DND-41 (cell line): ENCODE measurements around the gene MCRS1.

Experiments used
- ATAC-seq: fragments of 200-7000 bp; cut with Tn5 transposase; 3 replicates; pipeline ENCODE4 v1.9.1; 2021; ENCODE audit warnings: low read depth; ENCODE audit not compliant: insufficient read depth
- DNase-seq: peaks from one replicate; pipeline ENCODE4 v3.0.0-alpha.2; 2020
- H2AFZ ChIP-seq: 2 replicates; pipeline ENCODE4 v1.6.0; 2012; ENCODE audit warnings: low read depth, low read length
- H3K27ac ChIP-seq: 2 replicates; pipeline ENCODE4 v1.5.1; 2012; ENCODE audit warnings: low read length, inconsistent platforms
- H3K27me3 ChIP-seq: fragments of 200-600 bp; sonication (generic); 2 replicates; pipeline ENCODE4 v1.6.0; 2012; ENCODE audit warnings: low read length, mild to moderate bottlenecking, inconsistent platforms; ENCODE audit not compliant: insufficient read depth, poor library complexity
- H3K36me3 ChIP-seq: 2 replicates; pipeline ENCODE4 v1.5.1; 2012; ENCODE audit warnings: low read length, inconsistent platforms; ENCODE audit not compliant: insufficient read depth
- H3K4me1 ChIP-seq: 2 replicates; pipeline ENCODE4 v1.5.1; 2012; ENCODE audit warnings: mild to moderate bottlenecking, low read length; ENCODE audit not compliant: insufficient read depth
- H3K4me2 ChIP-seq: 2 replicates; pipeline ENCODE4 v1.6.0; 2012; ENCODE audit warnings: mild to moderate bottlenecking, moderate library complexity, low read length, inconsistent platforms; ENCODE audit not compliant: insufficient read depth
- H3K4me3 ChIP-seq, 2 experiments: fragments of 200-600 bp in 1 of 2; shearing (Covaris generic) in 1 of 2; 2 replicates each; pipeline ENCODE4 v1.5.1; 2012 to 2016; ENCODE audit warnings: inconsistent platforms in 2 of 2, low read length in 2 of 2, mild to moderate bottlenecking in 2 of 2, low read depth in 1 of 2, moderate library complexity in 1 of 2
- H3K79me2 ChIP-seq: 2 replicates; pipeline ENCODE4 v1.6.0; 2012; ENCODE audit warnings: low read length, inconsistent platforms; ENCODE audit not compliant: insufficient read depth
- H3K9ac ChIP-seq: 2 replicates; pipeline ENCODE4 v1.6.0; 2012; ENCODE audit warnings: low read depth, mild to moderate bottlenecking, inconsistent platforms, low read length, moderate library complexity
- H3K9me3 ChIP-seq: 2 replicates; pipeline ENCODE4 v1.5.1; 2012; ENCODE audit warnings: low read length, moderate library complexity, mild to moderate bottlenecking, inconsistent platforms; ENCODE audit not compliant: insufficient read depth, severe bottlenecking
- H4K20me1 ChIP-seq: 2 replicates; pipeline ENCODE4 v1.6.0; 2012; ENCODE audit warnings: low read length; ENCODE audit not compliant: insufficient read depth
- CTCF ChIP-seq: IDR thresholded peaks from 2 replicates; pipeline ENCODE4 v1.5.1; 2012; ENCODE audit warnings: borderline replicate concordance, low read length, moderate library complexity, mild to moderate bottlenecking; ENCODE audit not compliant: poor library complexity, severe bottlenecking; ENCODE audit errors: extremely low read depth
- EZH2 ChIP-seq: IDR thresholded peaks from 3 replicates; pipeline ENCODE4 v1.6.1; 2012; ENCODE audit warnings: borderline replicate concordance, low read depth, mild to moderate bottlenecking, moderate library complexity, low read length, inconsistent platforms; ENCODE audit not compliant: severe bottlenecking

The MCRS1 gene

GRCh38 chr12:49582850-49583249, 14.9 kb upstream of the MCRS1 start:
- H3K9me3 ChIP-seq: no peaks in the 10 kb centered on the region
- peaks cover 23% of the 10 kb centered on the region; the same call in 1 of the 2 replicates for H3K36me3 ChIP-seq
- no peaks in the 10 kb centered on the region for H3K4me1 ChIP-seq
- H3K27me3 ChIP-seq: no peaks in the 10 kb centered on the region
- no peak for ATAC-seq
- H3K9ac ChIP-seq: no peak overlapping the region
- no peak overlapping the region for H3K27ac ChIP-seq
- TF ChIP-seq CTCF: no peak
- TF ChIP-seq EZH2: no peak
- no peak overlapping the region for H3K4me3 ChIP-seq
- H3K79me2 ChIP-seq: no peaks in the 10 kb centered on the region; the same call in 1 of the 2 replicates
- H4K20me1 ChIP-seq: peaks cover 15% of the 10 kb centered on the region
- no peak for DNase-seq
- H2AFZ ChIP-seq: no peak overlapping the region
- H3K4me2 ChIP-seq: no peak overlapping the region

DNA sequence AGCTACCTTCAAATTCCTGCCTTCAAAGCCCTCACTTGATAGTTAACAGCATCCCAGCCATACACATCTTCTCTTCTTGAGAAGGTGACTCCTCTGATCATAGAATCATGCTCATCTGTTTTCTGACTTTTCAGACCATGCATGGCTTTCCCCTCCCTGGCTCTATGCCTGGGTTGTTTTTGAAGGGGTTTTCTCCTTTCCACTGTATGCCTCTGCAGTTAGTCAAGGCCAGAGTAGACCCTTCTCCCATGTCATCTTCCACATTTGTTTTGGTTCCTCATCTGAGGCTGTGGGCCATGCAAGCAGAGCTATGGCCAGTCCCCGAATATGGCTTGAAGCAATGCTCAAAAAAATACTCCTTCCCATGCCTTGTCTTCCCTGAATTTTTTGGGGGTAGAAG, 14.3 kb upstream of the MCRS1 start:
- Histone ChIP-seq H3K9me3 (no peaks in the 10 kb centered on the region), H3K4me1 (no peaks in the 10 kb centered on the region), H2AFZ (no peak overlapping the region), H3K27ac (no peak overlapping the region), H3K27me3 (no peaks in the 10 kb centered on the region), H3K4me2 (no peak overlapping the region), H3K4me3 (no peak overlapping the region), H4K20me1 (peaks cover 15% of the 10 kb centered on the region), H3K79me2 (no peaks in the 10 kb centered on the region; the same call in 1 of the 2 replicates), H3K36me3 (peaks cover 23% of the 10 kb centered on the region; the same call in 1 of the 2 replicates), H3K9ac (no peak overlapping the region)
- no peak for ATAC-seq
- no peak for DNase-seq
- no peak for TF ChIP-seq EZH2

DNA sequence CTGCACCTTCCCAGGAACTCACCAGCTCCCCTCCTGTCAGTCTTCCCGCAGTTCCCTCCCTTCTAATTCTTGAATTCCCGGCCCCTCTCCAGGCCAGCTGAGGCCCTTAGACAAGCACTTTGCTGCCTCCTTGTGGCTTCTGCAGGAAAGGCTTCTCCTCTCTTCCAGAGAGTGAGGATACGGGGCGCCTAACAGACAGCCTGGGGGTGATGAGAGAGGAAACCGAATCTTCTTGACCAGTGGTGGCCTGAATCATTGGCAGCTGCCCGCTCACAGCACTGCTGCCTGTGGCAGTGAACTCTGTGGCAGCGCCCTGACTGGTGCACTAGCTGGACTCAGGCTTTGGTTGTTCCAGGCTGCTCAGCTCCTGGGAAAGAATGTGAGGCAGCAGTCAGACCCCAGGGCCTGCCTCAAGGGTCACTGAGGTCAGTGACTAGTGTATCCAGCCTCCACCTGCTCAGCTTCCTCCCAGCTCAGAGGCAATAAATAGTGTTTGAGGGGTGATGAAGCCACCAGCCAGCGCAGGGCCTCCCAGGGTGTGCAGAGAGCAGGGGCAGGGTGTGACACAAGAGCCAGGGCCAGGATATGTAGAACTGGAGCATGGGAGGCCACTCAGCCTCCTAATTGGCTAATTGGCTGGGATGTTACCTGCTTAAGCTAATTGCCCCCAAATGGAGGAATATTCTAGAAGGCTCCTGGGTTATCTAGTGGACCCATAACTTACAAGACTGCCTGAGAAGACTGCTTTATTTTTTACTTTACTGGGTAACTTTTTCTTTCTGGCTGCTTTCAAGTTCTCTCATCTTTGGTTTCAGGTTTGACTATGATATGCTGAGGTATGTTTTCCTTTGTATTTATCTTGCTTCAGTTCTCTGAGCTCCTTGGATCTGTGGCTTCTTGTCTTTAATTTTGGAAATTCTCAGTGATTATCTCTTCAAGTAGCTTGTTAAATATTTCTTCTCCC, 12.9 kb upstream of the MCRS1 start:
- H3K9ac ChIP-seq: no peak overlapping the region
- no peak overlapping the region for H3K27ac ChIP-seq
- H3K4me2 ChIP-seq: no peak overlapping the region
- H3K4me3 ChIP-seq: no peak overlapping the region
- H3K27me3 ChIP-seq: no peaks in the 10 kb centered on the region
- H3K4me1 ChIP-seq: no peaks in the 10 kb centered on the region
- H3K36me3 ChIP-seq: peaks cover 22% of the 10 kb centered on the region; the same call in 1 of the 2 replicates
- no peak overlapping the region for H2AFZ ChIP-seq
- H3K9me3 ChIP-seq: no peaks in the 10 kb centered on the region
- TF ChIP-seq EZH2: no peak
- peak; percentile 85 for TF ChIP-seq CTCF
- DNase-seq (peak; percentile 66), ATAC-seq (peak; percentile 86)
- H3K79me2 ChIP-seq: no peaks in the 10 kb centered on the region; the same call in 1 of the 2 replicates
- peaks cover 15% of the 10 kb centered on the region for H4K20me1 ChIP-seq

- Histone ChIP-seq H3K36me3 (peaks cover 9% of the 10 kb centered on the region; the same call in 1 of the 2 replicates), H3K4me3 (no peak overlapping the region), H3K4me1 (no peaks in the 10 kb centered on the region), H3K4me2 (no peak overlapping the region), H3K27ac (no peak overlapping the region), H3K79me2 (no peaks in the 10 kb centered on the region; the same call in 1 of the 2 replicates), H4K20me1 (peaks cover 14% of the 10 kb centered on the region), H2AFZ (no peak overlapping the region), H3K9me3 (no peaks in the 10 kb centered on the region), H3K9ac (no peak overlapping the region), H3K27me3 (no peaks in the 10 kb centered on the region)
- ATAC-seq (no peak), DNase-seq (no peak)
- TF ChIP-seq EZH2 (no peak), CTCF (no peak)
Measured at GRCh38 chr12:49578471-49579112, 10.7 kb upstream of the MCRS1 start.
